HepG2 (cell line): Measurements from ENCODE around the gene INPP4B. TPM values are rescaled to one million over a fixed set of nuclear protein-coding genes. Genes with fewer than 3 reads are reported as not detected.

ENCODE experiments used
- ATAC-seq: fragments of 200-7000 bp; cut with Tn5 transposase; 3 replicates; pipeline ENCODE4 v1.9.1; 2020; ENCODE audit warnings: mild to moderate bottlenecking, moderate library complexity
- BruUV-seq: library from RNA; stranded (reverse); fragments of 400-500 nt; replicated peaks from 2 replicates; lab custom pipeline; 2021; lab: Mats Ljungman, UMichigan
- CTCF ChIA-PET: fragments of 300-600 bp; formaldehyde crosslinking; extraction: SDS; loops from one replicate; lab custom pipeline; 2021; ENCODE audit warnings: low total read pairs, inconsistent platforms, low intra/inter-chr PET ratio; lab: Yijun Ruan, JAX
- POLR2A ChIA-PET: fragments of 350-600 bp; sonication (Branson Sonifier 250); formaldehyde crosslinking; loops from one replicate; lab custom pipeline; 2020; ENCODE audit warnings: antibody characterized with exemption, inconsistent platforms; lab: Yijun Ruan, JAX
- DNase-seq: peaks from one replicate; pipeline ENCODE4 v3.0.0-alpha.2; 2015; ENCODE audit warnings: low spot score
- FAIRE-seq: peaks from 3 replicates; lab custom pipeline; 2011; peaks lifted over from hg19 to GRCh38; lab: Jason Lieb, UNC
- H2AFZ ChIP-seq: one replicate; pipeline ENCODE4 v1.6.1; 2011; ENCODE audit warnings: low read length, inconsistent platforms
- H3K27ac ChIP-seq: fragments of 300-600 bp; 3 replicates; pipeline ENCODE4 v1.8.0; 2011; ENCODE audit warnings: mixed run types, mild to moderate bottlenecking, mixed read lengths, low read length, inconsistent platforms; ENCODE audit not compliant: insufficient read depth; ENCODE audit errors: extremely low read length
- H3K27me3 ChIP-seq, 2 experiments: fragments of 200-600 bp in 1 of 2; 2 replicates in 1 of 2; 3 replicates in 1 of 2; pipeline versions ENCODE4 v1.6.0 to v1.8.0; 2011; ENCODE audit warnings: low read length in 2 of 2, mild to moderate bottlenecking in 2 of 2, moderate library complexity in 2 of 2, inconsistent platforms in 1 of 2; ENCODE audit not compliant: insufficient read depth in 2 of 2, control insufficient read depth in 1 of 2
- H3K36me3 ChIP-seq, 2 experiments: fragments of 200-600 bp in 1 of 2; replicated peaks in 1 of 2; 2 replicates in 1 of 2; 3 replicates in 1 of 2; pipeline versions ENCODE4 v1.5.1 to v1.8.0; 2011; ENCODE audit warnings: low read length in 2 of 2, inconsistent platforms in 1 of 2; ENCODE audit not compliant: insufficient read depth in 2 of 2, control insufficient read depth in 1 of 2
- H3K4me1 ChIP-seq: 2 replicates; pipeline ENCODE4 v1.5.1; 2012; ENCODE audit warnings: low read length, inconsistent platforms; ENCODE audit not compliant: insufficient read depth
- H3K4me2 ChIP-seq: 2 replicates; pipeline ENCODE4 v1.6.0; 2011; ENCODE audit warnings: low read depth, low read length, inconsistent platforms
- H3K4me3 ChIP-seq, 3 experiments: fragments of 200-600 bp in 1 of 3; sonication (generic), shearing (Covaris generic) in 1 of 3; replicated peaks in 1 of 3; 2 replicates each; pipeline ENCODE4 v1.5.1; 2011 to 2016; ENCODE audit warnings: low read length in 3 of 3, inconsistent platforms in 2 of 3, low read depth in 2 of 3, mild to moderate bottlenecking in 2 of 3, control low read depth in 1 of 3, mixed read lengths in 1 of 3; ENCODE audit not compliant: insufficient read depth in 1 of 3
- H3K79me2 ChIP-seq: one replicate; pipeline ENCODE4 v1.6.1; 2011; ENCODE audit warnings: low read length, inconsistent platforms; ENCODE audit not compliant: insufficient read depth
- H3K9ac ChIP-seq: 2 replicates; pipeline ENCODE4 v1.6.0; 2011; ENCODE audit warnings: mild to moderate bottlenecking, low read depth, low read length, inconsistent platforms; ENCODE audit not compliant: insufficient read depth
- H3K9me3 ChIP-seq: 2 replicates; pipeline ENCODE4 v1.5.1; 2012; ENCODE audit warnings: mild to moderate bottlenecking, low read length
- H4K20me1 ChIP-seq: 2 replicates; pipeline ENCODE4 v1.6.0; 2011; ENCODE audit warnings: inconsistent platforms, mild to moderate bottlenecking, low read length, moderate library complexity; ENCODE audit not compliant: insufficient read depth
- BRD4 ChIP-seq: sonication (generic); formaldehyde crosslinking; IDR thresholded peaks from 2 replicates; pipeline ENCODE4 v1.4.0; 2020; ENCODE audit warnings: missing genetic modification reagents
- NKX3-1 ChIP-seq: sonication (generic); formaldehyde crosslinking; IDR thresholded peaks from 2 replicates; pipeline ENCODE4 v1.5.0; 2020; ENCODE audit warnings: missing genetic modification reagents
- SETDB1 ChIP-seq: sonication (generic); formaldehyde crosslinking; IDR thresholded peaks from 2 replicates; pipeline ENCODE4 v1.5.1; 2020; ENCODE audit warnings: missing genetic modification reagents, mild to moderate bottlenecking, borderline replicate concordance
- TOE1 ChIP-seq: sonication (generic); formaldehyde crosslinking; IDR thresholded peaks from 2 replicates; pipeline ENCODE4 v1.4.0; 2020; ENCODE audit warnings: mild to moderate bottlenecking, missing genetic modification reagents
- WGBS: methylation state at CpG from one replicate; pipeline ENCODE4 v1.1.6; 2017; ENCODE audit warnings: low lambda C conversion rate; 5-methylcytosine and 5-hydroxymethylcytosine counted together
- in situ Hi-C: cut with HindIII; loops from 2 replicates; pipeline ENCODE4 v1.10.0; 2017; ENCODE audit warnings: low pct_unique_long_range_greater_than_20kb; ENCODE audit not compliant: extremely low pct_ligation_motif_present
- intact Hi-C: fragments of 100-400 bp; cut with micrococcal nuclease; formaldehyde crosslinking; loops from one replicate; pipeline ENCODE4 v1.10.0; 2022; ENCODE audit not compliant: unreplicated experiment
- polyA plus RNA-seq, 8 experiments: library from polyadenylated mRNA; depleted of rRNA in 3 of 8; stranded (reverse) in 7 of 8; unstranded in 1 of 8; fragments of >200 nt; fragmentation: Illumina TruSeq in 4 of 8; extraction: Trizol in 4 of 8; gene quantifications; 2 replicates each; pipeline versions ENCODE4 v1.2.1 to v1.2.3, GENCODE V29; 2011 to 2016; ENCODE audit warnings: low read depth in 4 of 8, missing spikeins in 1 of 8, mixed read lengths in 1 of 8; ENCODE audit not compliant: insufficient read depth in 1 of 8
- total RNA-seq, 5 experiments: library from RNA; depleted of rRNA; stranded (reverse); fragments of >200 nt; fragmentation: Illumina TruSeq; extraction: Trizol; gene quantifications; 2 replicates each; pipeline ENCODE4 v1.2.3, GENCODE V29; 2016; ENCODE audit warnings: low read depth in 1 of 5
- TF ChIP-seq, protein P1 (sequence below): sonication (generic); formaldehyde crosslinking; IDR thresholded peaks from 2 replicates; pipeline ENCODE4 v1.8.0; 2022; ENCODE audit warnings: low read depth, missing genetic modification reagents
- TF ChIP-seq, protein P2 (sequence below), 2 experiments: IDR thresholded peaks; 2 replicates each; pipeline ENCODE4 v1.6.1; 2011 to 2012; ENCODE audit warnings: low read length in 2 of 2, borderline replicate concordance in 1 of 2, low read depth in 1 of 2, mild to moderate bottlenecking in 1 of 2, moderate library complexity in 1 of 2

The INPP4B gene
- total and polyA plus RNA-seq, 2 of the 13 experiments (the other 11 are each of a cell fraction or from before 2014, with no cell fraction given) = not detected

DNA sequence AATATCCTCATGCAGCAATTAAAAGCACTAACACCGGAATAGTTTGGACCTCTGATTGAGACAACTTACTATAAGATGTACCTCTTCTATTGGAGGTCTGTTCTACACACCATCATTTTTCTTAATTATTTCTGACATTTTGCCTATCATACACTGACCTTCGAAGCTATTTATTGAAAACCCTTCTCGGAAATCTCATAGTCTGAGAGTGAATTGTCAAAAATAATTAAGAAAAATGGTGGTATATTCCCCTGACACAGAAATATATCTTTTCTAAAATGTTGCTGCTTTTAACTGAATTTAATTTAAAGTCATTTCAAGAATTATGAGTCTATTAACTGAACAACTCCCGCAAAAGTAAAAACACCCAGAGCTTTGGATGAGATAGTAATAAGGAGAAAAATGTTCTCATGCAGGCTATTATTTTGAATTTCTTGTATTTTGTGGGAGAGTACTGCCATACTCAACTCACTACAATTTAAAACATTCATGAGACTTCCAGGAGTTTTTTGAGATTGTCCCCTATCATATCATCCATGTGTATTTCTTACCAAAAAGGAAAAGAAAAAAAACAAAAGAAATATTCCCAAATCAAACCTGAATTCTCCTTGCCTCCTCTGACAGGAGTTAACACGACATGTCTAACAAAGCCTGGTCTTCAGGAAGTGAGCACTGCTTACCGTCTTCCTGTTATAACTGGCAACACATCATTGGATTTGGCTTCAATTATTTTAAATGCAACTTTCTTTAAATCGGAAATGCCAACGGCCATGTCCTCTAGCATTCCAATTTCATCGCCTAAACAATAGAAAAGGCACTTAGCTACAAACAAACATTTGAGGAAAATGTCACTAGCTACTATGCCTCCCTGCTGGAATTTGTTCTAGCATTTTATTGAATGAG, 724.4 kb downstream of the INPP4B start (continued):
- TF ChIP-seq, protein P1, sequence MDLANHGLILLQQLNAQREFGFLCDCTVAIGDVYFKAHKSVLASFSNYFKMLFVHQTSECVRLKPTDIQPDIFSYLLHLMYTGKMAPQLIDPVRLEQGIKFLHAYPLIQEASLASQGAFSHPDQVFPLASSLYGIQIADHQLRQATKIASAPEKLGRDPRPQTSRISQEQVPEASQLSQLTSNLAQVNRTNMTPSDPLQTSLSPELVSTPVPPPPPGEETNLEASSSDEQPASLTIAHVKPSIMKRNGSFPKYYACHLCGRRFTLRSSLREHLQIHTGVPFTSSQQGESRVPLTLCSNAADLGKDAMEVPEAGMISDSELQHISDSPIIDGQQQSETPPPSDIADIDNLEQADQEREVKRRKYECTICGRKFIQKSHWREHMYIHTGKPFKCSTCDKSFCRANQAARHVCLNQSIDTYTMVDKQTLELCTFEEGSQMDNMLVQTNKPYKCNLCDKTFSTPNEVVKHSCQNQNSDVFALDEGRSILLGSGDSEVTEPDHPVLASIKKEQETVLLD (CRISPR knock-in tag) = no peak
- TF ChIP-seq SETDB1 = no peak

DNA sequence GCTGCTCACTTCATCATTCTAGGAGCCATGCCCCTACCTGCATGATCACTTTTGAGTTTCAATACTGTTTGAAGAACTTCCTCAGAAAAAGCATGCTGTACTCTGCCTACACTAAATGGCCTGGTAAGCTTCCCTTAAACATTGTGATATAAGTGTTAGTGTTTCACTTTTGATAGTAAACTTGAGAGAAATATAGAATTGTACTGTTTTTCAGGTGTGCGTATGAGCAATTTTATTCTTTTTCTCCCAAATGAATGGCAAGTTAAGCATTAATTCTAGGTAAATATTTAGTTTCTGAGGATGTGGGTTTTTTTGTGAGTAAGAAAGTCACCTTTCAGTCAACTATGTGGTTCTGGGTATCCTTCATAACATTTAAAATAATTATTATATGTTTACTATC, 725.2 kb downstream of the INPP4B start:
- FAIRE-seq (no peak), DNase-seq (no peak)
- no peak overlapping the region for H3K27ac ChIP-seq
- H3K27me3 ChIP-seq = no peaks in the 10 kb centered on the region
- H2AFZ ChIP-seq = no peak overlapping the region
- no peak overlapping the region for H3K4me2 ChIP-seq
- H3K9ac ChIP-seq = no peak overlapping the region
- TF ChIP-seq NKX3-1 (CRISPR knock-in tag) = no peak
- TF ChIP-seq BRD4 (CRISPR knock-in tag) = no peak
- no peak for TF ChIP-seq TOE1
- TF ChIP-seq, protein P2, sequence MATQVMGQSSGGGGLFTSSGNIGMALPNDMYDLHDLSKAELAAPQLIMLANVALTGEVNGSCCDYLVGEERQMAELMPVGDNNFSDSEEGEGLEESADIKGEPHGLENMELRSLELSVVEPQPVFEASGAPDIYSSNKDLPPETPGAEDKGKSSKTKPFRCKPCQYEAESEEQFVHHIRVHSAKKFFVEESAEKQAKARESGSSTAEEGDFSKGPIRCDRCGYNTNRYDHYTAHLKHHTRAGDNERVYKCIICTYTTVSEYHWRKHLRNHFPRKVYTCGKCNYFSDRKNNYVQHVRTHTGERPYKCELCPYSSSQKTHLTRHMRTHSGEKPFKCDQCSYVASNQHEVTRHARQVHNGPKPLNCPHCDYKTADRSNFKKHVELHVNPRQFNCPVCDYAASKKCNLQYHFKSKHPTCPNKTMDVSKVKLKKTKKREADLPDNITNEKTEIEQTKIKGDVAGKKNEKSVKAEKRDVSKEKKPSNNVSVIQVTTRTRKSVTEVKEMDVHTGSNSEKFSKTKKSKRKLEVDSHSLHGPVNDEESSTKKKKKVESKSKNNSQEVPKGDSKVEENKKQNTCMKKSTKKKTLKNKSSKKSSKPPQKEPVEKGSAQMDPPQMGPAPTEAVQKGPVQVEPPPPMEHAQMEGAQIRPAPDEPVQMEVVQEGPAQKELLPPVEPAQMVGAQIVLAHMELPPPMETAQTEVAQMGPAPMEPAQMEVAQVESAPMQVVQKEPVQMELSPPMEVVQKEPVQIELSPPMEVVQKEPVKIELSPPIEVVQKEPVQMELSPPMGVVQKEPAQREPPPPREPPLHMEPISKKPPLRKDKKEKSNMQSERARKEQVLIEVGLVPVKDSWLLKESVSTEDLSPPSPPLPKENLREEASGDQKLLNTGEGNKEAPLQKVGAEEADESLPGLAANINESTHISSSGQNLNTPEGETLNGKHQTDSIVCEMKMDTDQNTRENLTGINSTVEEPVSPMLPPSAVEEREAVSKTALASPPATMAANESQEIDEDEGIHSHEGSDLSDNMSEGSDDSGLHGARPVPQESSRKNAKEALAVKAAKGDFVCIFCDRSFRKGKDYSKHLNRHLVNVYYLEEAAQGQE (IDR thresholded peaks at IDR 0.05; ENCODE audit: borderline replicate concordance in 1 of 2, low read depth in 1 of 2, low read length in 2 of 2) = no peak
- TF ChIP-seq, all 625 proteins: peak for 0
- BruUV-seq = no TSS peak
- CTCF ChIA-PET = no interaction called here
- H3K9me3 ChIP-seq = no peaks in the 10 kb centered on the region
- no peak for ATAC-seq
- no peaks in the 10 kb centered on the region for H3K36me3 ChIP-seq
- POLR2A ChIA-PET = no interaction called here
- in situ Hi-C loops = loop anchor here (10.0 kb wide), 1 partner anchor 724 kb away; the partner anchor contains the start of gene INPP4B
- WGBS = 38% methylated on average over 1 of the region's 1 CpG
- intact Hi-C loops = no loop called here
- H3K4me3 ChIP-seq = no peak overlapping the region
- H3K4me1 ChIP-seq = no peaks in the 10 kb centered on the region
- H4K20me1 ChIP-seq = no peaks in the 10 kb centered on the region
- H3K79me2 ChIP-seq = no peaks in the 10 kb centered on the region
